GM23338 (cell line): Measurements from ENCODE around the gene WWC1. TPM values are rescaled to one million over a fixed set of nuclear protein-coding genes. Genes with fewer than 3 reads are reported as not detected.

Experiments
- ATAC-seq: fragments of 200-7000 bp; cut with Tn5 transposase; 3 replicates; pipeline ENCODE4 v1.9.1; 2020
- DNase-seq: peaks from one replicate; pipeline ENCODE4 v3.0.0-alpha.2; 2015; ENCODE audit warnings: low spot score
- H2AFZ ChIP-seq: fragments of 200-600 bp; sonication (generic); 2 replicates; pipeline ENCODE4 v1.8.0; 2016; ENCODE audit warnings: antibody characterized with exemption, mild to moderate bottlenecking, moderate library complexity
- H3F3A ChIP-seq: fragments of 200-600 bp; sonication (generic); replicated peaks from 2 replicates; pipeline ENCODE4 v1.8.0; 2017; ENCODE audit warnings: antibody characterized with exemption, mixed run types, low read depth
- H3K27ac ChIP-seq: fragments of 200-600 bp; sonication (generic); 2 replicates; pipeline ENCODE4 v1.6.1; 2016; ENCODE audit warnings: low read depth
- H3K27me3 ChIP-seq: fragments of 200-600 bp; sonication (generic); 2 replicates; pipeline ENCODE4 v1.8.0; 2016; ENCODE audit warnings: mild to moderate bottlenecking, mixed run types, moderate library complexity; ENCODE audit not compliant: insufficient read depth
- H3K36me3 ChIP-seq: fragments of 200-600 bp; sonication (generic); 2 replicates; pipeline ENCODE4 v1.8.0; 2016; ENCODE audit warnings: mild to moderate bottlenecking; ENCODE audit not compliant: insufficient read depth
- H3K4me1 ChIP-seq: fragments of 200-600 bp; sonication (generic); 2 replicates; pipeline ENCODE4 v1.8.0; 2016; ENCODE audit warnings: mild to moderate bottlenecking, moderate library complexity; ENCODE audit not compliant: insufficient read depth
- H3K4me2 ChIP-seq: fragments of 200-600 bp; sonication (generic); 2 replicates; pipeline ENCODE4 v1.7.1; 2017; ENCODE audit warnings: mixed run types
- H3K4me3 ChIP-seq: fragments of 200-600 bp; sonication (generic); 2 replicates; pipeline ENCODE4 v1.6.1; 2016; ENCODE audit warnings: mixed run types
- H3K79me2 ChIP-seq: fragments of 200-600 bp; sonication (generic); replicated peaks from 2 replicates; pipeline ENCODE4 v1.8.0; 2017; ENCODE audit warnings: mild to moderate bottlenecking; ENCODE audit not compliant: insufficient read depth
- H3K9me2 ChIP-seq: fragments of 200-600 bp; sonication (generic); 2 replicates; pipeline ENCODE4 v1.8.0; 2017; ENCODE audit not compliant: insufficient read depth
- H4K20me1 ChIP-seq: fragments of 200-600 bp; sonication (generic); replicated peaks from 2 replicates; pipeline ENCODE4 v1.8.0; 2017; ENCODE audit warnings: mild to moderate bottlenecking; ENCODE audit not compliant: insufficient read depth
- H3K27ac Mint-ChIP-seq: 2 replicates; pipeline ENCODE4 v1.8.0; 2020; ENCODE audit warnings: inconsistent platforms, mild to moderate bottlenecking, moderate library complexity, mixed read lengths
- H3K27me3 Mint-ChIP-seq: 3 replicates; pipeline ENCODE4 v1.8.0; 2022; ENCODE audit warnings: low read depth, mild to moderate bottlenecking, moderate library complexity, mixed read lengths, inconsistent platforms; ENCODE audit not compliant: insufficient read depth, poor library complexity
- H3K36me3 Mint-ChIP-seq: 3 replicates; pipeline ENCODE4 v1.8.0; 2021; ENCODE audit warnings: low read depth, mild to moderate bottlenecking, inconsistent platforms, moderate library complexity, mixed read lengths
- H3K4me1 Mint-ChIP-seq: 3 replicates; pipeline ENCODE4 v1.8.0; 2020; ENCODE audit warnings: mild to moderate bottlenecking, inconsistent platforms, mixed read lengths
- H3K4me3 Mint-ChIP-seq: 3 replicates; pipeline ENCODE4 v1.8.0; 2021; ENCODE audit warnings: moderate library complexity, mild to moderate bottlenecking, inconsistent platforms, mixed read lengths
- H3K9me3 Mint-ChIP-seq: 3 replicates; pipeline ENCODE4 v1.8.0; 2020; ENCODE audit warnings: moderate library complexity, mild to moderate bottlenecking, inconsistent platforms, mixed read lengths
- CREB1 ChIP-seq: fragments of 250-450 bp; sonication (Bioruptor Pico); IDR thresholded peaks from 2 replicates; pipeline ENCODE4 v1.5.0; 2020; ENCODE audit warnings: low read depth, mild to moderate bottlenecking, moderate library complexity
- CTCF ChIP-seq, 2 experiments: fragments of 200-600 bp in 1 of 2; sonication (generic) in 1 of 2; conservative IDR thresholded peaks; 2 replicates each; pipeline versions ENCODE4 v1.5.1 to v1.6.1; 2016 to 2017; ENCODE audit warnings: antibody characterized with exemption in 2 of 2, low read depth in 2 of 2, mild to moderate bottlenecking in 2 of 2, moderate library complexity in 1 of 2
- EZH2phosphoT487 ChIP-seq: fragments of 200-600 bp; sonication (generic); IDR thresholded peaks from one replicate; pipeline ENCODE4 v1.8.1; 2018; ENCODE audit warnings: antibody characterized with exemption; ENCODE audit not compliant: unreplicated experiment
- JUNB ChIP-seq: IDR thresholded peaks from one replicate; pipeline ENCODE4 v1.6.1; 2016; ENCODE audit warnings: antibody characterized with exemption; ENCODE audit not compliant: unreplicated experiment
- POLR2AphosphoS5 ChIP-seq: IDR thresholded peaks from 2 replicates; pipeline ENCODE4 v1.6.1; 2016; ENCODE audit warnings: antibody characterized with exemption, low read depth
- REST ChIP-seq: IDR thresholded peaks from one replicate; pipeline ENCODE4 v1.6.1; 2018; ENCODE audit warnings: antibody characterized with exemption; ENCODE audit not compliant: unreplicated experiment
- STAT1 ChIP-seq: IDR thresholded peaks from one replicate; pipeline ENCODE4 v1.6.1; 2016; ENCODE audit warnings: antibody characterized with exemption; ENCODE audit not compliant: unreplicated experiment
- ZNF114 ChIP-seq: fragments of 250-450 bp; sonication (Bioruptor Pico); IDR thresholded peaks from 2 replicates; pipeline ENCODE4 v1.5.0; 2020; ENCODE audit warnings: mild to moderate bottlenecking, moderate library complexity
- ZNF331 ChIP-seq: fragments of 250-450 bp; sonication (Bioruptor Pico); IDR thresholded peaks from 2 replicates; pipeline ENCODE4 v1.5.0; 2020; ENCODE audit warnings: low read depth, mild to moderate bottlenecking, moderate library complexity
- ZNF462 ChIP-seq: fragments of 250-450 bp; sonication (Bioruptor Pico); IDR thresholded peaks from 2 replicates; pipeline ENCODE4 v1.5.0; 2020; ENCODE audit warnings: mild to moderate bottlenecking, moderate library complexity
- polyA plus RNA-seq: library from polyadenylated mRNA; unstranded; fragments of >200 nt; fragmentation: Nextera tagmentation; extraction: Ambion mirVana; gene quantifications from 2 replicates; pipeline ENCODE4 v1.2.1, GENCODE V29; 2016
- total RNA-seq: library from RNA; depleted of rRNA; stranded (reverse); fragments of >200 nt; shearing (Covaris generic); gene quantifications from 2 replicates; pipeline ENCODE4 v1.2.3, GENCODE V29; 2014

The WWC1 gene
- total and polyA plus RNA-seq, 2 experiments from 2014 or later, result 25.4 to 27.8 TPM

GRCh38 chr5:168463081-168463480 is 171.6 kb downstream of the WWC1 start (continued):
- TF ChIP-seq ZNF462 (CRISPR knock-in tag) (no peak), STAT1 (no peak), ZNF331 (CRISPR knock-in tag) (no peak)

- H3K9me2 ChIP-seq, result no peaks in the 10 kb centered on the region
- no peaks in the 10 kb centered on the region for H3K4me1 ChIP-seq
- no peak for ATAC-seq
- H4K20me1 ChIP-seq, result no peaks in the 10 kb centered on the region; the same call in 1 of the 2 replicates
- TF ChIP-seq REST, result no peak
- TF ChIP-seq JUNB, result no peak
- TF ChIP-seq CREB1 (CRISPR knock-in tag), result no peak
- TF ChIP-seq STAT1, result no peak
- no peak for TF ChIP-seq ZNF114 (CRISPR knock-in tag)
- no peak for TF ChIP-seq CTCF (conservative IDR thresholded peaks at IDR 0.05; ENCODE audit: low read depth in 2 of 2)
- TF ChIP-seq POLR2AphosphoS5, result no peak
- no peak for TF ChIP-seq EZH2phosphoT487
- no peak for TF ChIP-seq ZNF331 (CRISPR knock-in tag)
- H3K79me2 ChIP-seq, result no peaks in the 10 kb centered on the region
- H3K4me1 Mint-ChIP-seq, result no peaks in the 10 kb centered on the region
- no peaks in the 10 kb centered on the region for H3K9me3 Mint-ChIP-seq
- no peak for DNase-seq
- peaks cover 5% of the 10 kb centered on the region for H3K27me3 Mint-ChIP-seq
- H3F3A ChIP-seq, result no peaks in the 10 kb centered on the region
- no peak overlapping the region for H3K27ac ChIP-seq
- no peak overlapping the region for H3K4me3 ChIP-seq
- no peak overlapping the region for H3K27ac Mint-ChIP-seq
- no peak overlapping the region for H3K4me2 ChIP-seq
- no peaks in the 10 kb centered on the region; the same call in 1 of the 2 replicates for H3K36me3 ChIP-seq
- no peaks in the 10 kb centered on the region for H3K27me3 ChIP-seq
- H2AFZ ChIP-seq, result no peak overlapping the region
- H3K36me3 Mint-ChIP-seq, result peaks cover 45% of the 10 kb centered on the region
- no peak overlapping the region for H3K4me3 Mint-ChIP-seq
Observed at GRCh38 chr5:168464214-168464613, 172.8 kb downstream of the WWC1 start.
